ENCODE measurements around the gene TMEM108.

- TF ChIP-seq POLR2AphosphoS5 (IDR thresholded peaks at IDR 0.05; ENCODE audit: low read depth, low read length) (no peak), TAF1 (IDR thresholded peaks at IDR 0.05; ENCODE audit: borderline replicate concordance, insufficient read depth, low read length) (no peak), SIN3A (IDR thresholded peaks at IDR 0.05; ENCODE audit: borderline replicate concordance, insufficient read depth, low read length) (no peak)
Observed at GRCh38 chr3:133018921-133019320, 19.3 kb upstream of the TMEM108 start.
